CD14-positive monocyte (primary cell): ENCODE results near the gene RPS6KA4. TPM values are rescaled to one million over a fixed set of nuclear protein-coding genes. Genes with fewer than 3 reads are reported as not detected.

ENCODE experiments used
- DNase-seq, 3 donors: peaks; one replicate each; pipeline ENCODE4 v3.0.0-alpha.2; 2011 to 2022
- H2AFZ ChIP-seq: 2 replicates; pipeline ENCODE4 v1.6.0; 2012; ENCODE audit warnings: mild to moderate bottlenecking, low read depth, low read length, inconsistent platforms; ENCODE audit not compliant: insufficient read depth, poor library complexity, severe bottlenecking
- H3K27ac ChIP-seq, 2 donors: 1 replicate in 1 of 2; 2 replicates in 1 of 2; pipeline ENCODE4 v1.5.1; 2012 to 2013; ENCODE audit warnings: low read length in 2 of 2, control low read depth in 1 of 2, inconsistent platforms in 1 of 2, low read depth in 1 of 2, mild to moderate bottlenecking in 1 of 2
- H3K27me3 ChIP-seq, 2 donors: one replicate each; pipeline versions ENCODE4 v1.6.0 to v1.6.1; 2011 to 2013; ENCODE audit warnings: low read length in 2 of 2; ENCODE audit not compliant: control insufficient read depth in 2 of 2, insufficient read depth in 2 of 2
- H3K36me3 ChIP-seq, 2 donors: replicated peaks in 1 of 2; 1 replicate in 1 of 2; 2 replicates in 1 of 2; pipeline versions ENCODE4 v1.5.1 to v1.6.1; 2012 to 2013; ENCODE audit warnings: low read length in 2 of 2, control low read depth in 1 of 2, inconsistent platforms in 1 of 2, mild to moderate bottlenecking in 1 of 2; ENCODE audit not compliant: insufficient read depth in 2 of 2, control insufficient read depth in 1 of 2
- H3K4me1 ChIP-seq, 2 donors: 1 replicate in 1 of 2; 2 replicates in 1 of 2; pipeline versions ENCODE4 v1.5.1 to v1.6.1; 2012 to 2013; ENCODE audit warnings: low read length in 2 of 2, control low read depth in 1 of 2, inconsistent platforms in 1 of 2, mild to moderate bottlenecking in 1 of 2, moderate library complexity in 1 of 2; ENCODE audit not compliant: insufficient read depth in 2 of 2, control insufficient read depth in 1 of 2
- H3K4me2 ChIP-seq: replicated peaks from 2 replicates; pipeline ENCODE3; 2012; ENCODE audit warnings: low read length, moderate library complexity, mild to moderate bottlenecking; ENCODE audit not compliant: poor library complexity, severe bottlenecking; ENCODE audit errors: extremely low read depth
- H3K4me3 ChIP-seq, 3 experiments: fragments of 200-600 bp in 1 of 3; sonication (generic) in 1 of 3; replicated peaks in 1 of 3; 1 replicate in 2 of 3; 2 replicates in 1 of 3; pipeline ENCODE4 v1.5.1; 2011 to 2013; ENCODE audit warnings: low read length in 3 of 3, mild to moderate bottlenecking in 3 of 3, control low read depth in 2 of 3, low read depth in 2 of 3, inconsistent platforms in 1 of 3, moderate library complexity in 1 of 3
- H3K79me2 ChIP-seq: 2 replicates; pipeline ENCODE4 v1.6.0; 2012; ENCODE audit warnings: mild to moderate bottlenecking, control low read depth, inconsistent platforms, low read length, moderate library complexity; ENCODE audit not compliant: insufficient read depth
- H3K9ac ChIP-seq: 2 replicates; pipeline ENCODE4 v1.6.0; 2017; ENCODE audit warnings: low read length, mild to moderate bottlenecking; ENCODE audit not compliant: insufficient read depth, poor library complexity, severe bottlenecking
- H3K9me3 ChIP-seq, 2 donors: replicated peaks in 1 of 2; 1 replicate in 1 of 2; 2 replicates in 1 of 2; pipeline versions ENCODE4 v1.5.1 to v1.6.1; 2012 to 2013; ENCODE audit warnings: low read length in 2 of 2, control low read depth in 1 of 2; ENCODE audit not compliant: control insufficient read depth in 1 of 2, insufficient read depth in 1 of 2
- H4K20me1 ChIP-seq: 2 replicates; pipeline ENCODE4 v1.6.0; 2012; ENCODE audit warnings: mild to moderate bottlenecking, low read length, control low read depth, moderate library complexity; ENCODE audit not compliant: insufficient read depth
- H3K27ac Mint-ChIP-seq, 7 donors: one replicate each; pipeline ENCODE4 v1.8.0; 2020; ENCODE audit warnings: mild to moderate bottlenecking in 7 of 7, mixed read lengths in 7 of 7, moderate library complexity in 6 of 7, inconsistent platforms in 2 of 7
- H3K27me3 Mint-ChIP-seq, 3 donors: one replicate each; pipeline ENCODE4 v1.8.0; 2021 to 2022; ENCODE audit warnings: low read depth in 3 of 3, mild to moderate bottlenecking in 3 of 3, mixed read lengths in 3 of 3, moderate library complexity in 3 of 3, inconsistent platforms in 1 of 3
- H3K36me3 Mint-ChIP-seq, 2 donors: one replicate each; pipeline ENCODE4 v1.8.0; 2020; ENCODE audit warnings: mixed read lengths in 2 of 2, inconsistent platforms in 1 of 2, mild to moderate bottlenecking in 1 of 2
- H3K4me1 Mint-ChIP-seq: one replicate; pipeline ENCODE4 v1.8.0; 2020; ENCODE audit warnings: mild to moderate bottlenecking, mixed read lengths
- H3K4me3 Mint-ChIP-seq, 2 donors: one replicate each; pipeline ENCODE4 v1.8.0; 2020; ENCODE audit warnings: mild to moderate bottlenecking in 2 of 2, mixed read lengths in 2 of 2, moderate library complexity in 1 of 2
- H3K9me3 Mint-ChIP-seq, 7 donors: one replicate each; pipeline ENCODE4 v1.8.0; 2020 to 2022; ENCODE audit warnings: mixed read lengths in 7 of 7, mild to moderate bottlenecking in 6 of 7, moderate library complexity in 6 of 7, inconsistent platforms in 2 of 7
- WGBS: methylation state at CpG from one replicate; pipeline ENCODE4 v1.1.5; 2013; ENCODE audit warnings: missing lambda C conversion rate; ENCODE audit not compliant: insufficient coverage; 5-methylcytosine and 5-hydroxymethylcytosine counted together
- intact Hi-C, 2 donors: fragments of 100-400 bp; cut with micrococcal nuclease; formaldehyde crosslinking; loops; one replicate each; pipeline versions ENCODE4 v1.15.0 to v1.15.1; 2023
- polyA plus RNA-seq, 3 donors: library from polyadenylated mRNA; depleted of rRNA in 1 of 3; unstranded in 2 of 3; stranded (reverse) in 1 of 3; fragments of 300-500 nt in 2 of 3; fragments of >200 nt in 1 of 3; fragmentation: Illumina TruSeq in 2 of 3; gene quantifications; 1 replicate in 2 of 3; 2 replicates in 1 of 3; pipeline ENCODE4 v1.2.3, GENCODE V29; 2012 to 2021
- TF ChIP-seq, protein P1 (sequence below): fragments of 200-600 bp; IDR thresholded peaks from one replicate; pipeline ENCODE4 v1.8.0; 2022; ENCODE audit warnings: antibody characterized with exemption, mild to moderate bottlenecking

Gene RPS6KA4
- polyA plus RNA-seq, 3 donors, result 16.2 to 110 (median 24.5) TPM

DNA sequence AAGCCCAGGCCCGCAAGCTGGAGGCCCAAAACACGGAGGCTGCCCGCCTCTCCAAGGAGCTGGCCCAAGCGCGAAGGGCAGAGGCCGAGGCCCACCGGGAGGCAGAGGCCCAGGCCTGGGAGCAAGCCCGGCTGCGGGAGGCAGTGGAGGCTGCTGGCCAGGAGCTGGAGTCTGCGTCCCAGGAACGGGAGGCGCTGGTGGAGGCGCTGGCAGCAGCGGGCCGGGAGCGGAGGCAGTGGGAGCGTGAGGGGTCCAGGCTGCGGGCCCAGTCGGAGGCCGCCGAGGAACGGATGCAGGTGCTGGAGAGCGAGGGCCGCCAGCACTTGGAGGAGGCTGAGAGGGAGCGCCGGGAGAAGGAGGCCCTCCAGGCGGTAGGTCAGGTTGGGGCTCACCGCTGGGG is 14.2 kb upstream of the RPS6KA4 start:
- no peak overlapping the region for H2AFZ ChIP-seq
- H3K36me3 Mint-ChIP-seq, result peaks cover 39 to 72% of the 10 kb centered on the region in 2 donors
- peaks cover 27 to 43% of the 10 kb centered on the region in 2 donors for H3K4me1 ChIP-seq
- WGBS, result over 99% methylated on average over 27 of the region's 28 CpGs
- no peaks in the 10 kb centered on the region for H3K27me3 ChIP-seq
- no peaks in the 10 kb centered on the region for H3K9me3 ChIP-seq
- DNase-seq, result no peak
- H4K20me1 ChIP-seq, result peaks cover 87% of the 10 kb centered on the region
- no peak overlapping the region for H3K4me3 Mint-ChIP-seq
- no peak overlapping the region for H3K4me2 ChIP-seq
- peaks cover 54 to 61% of the 10 kb centered on the region in 2 donors for H3K36me3 ChIP-seq
- no peak overlapping the region for H3K27ac Mint-ChIP-seq
- H3K79me2 ChIP-seq, result peaks cover 43% of the 10 kb centered on the region
- intact Hi-C loops, result loop anchor here in 1 of 2 donors (5.0 kb wide), 1 partner anchor 37 kb away; the partner anchor contains the start of gene ESRRA
- H3K9me3 Mint-ChIP-seq, result peaks cover 0 to 1% (median 0%) of the 10 kb centered on the region in 7 donors
- peaks cover 42% of the 10 kb centered on the region for H3K4me1 Mint-ChIP-seq
- TF ChIP-seq, protein P1, sequence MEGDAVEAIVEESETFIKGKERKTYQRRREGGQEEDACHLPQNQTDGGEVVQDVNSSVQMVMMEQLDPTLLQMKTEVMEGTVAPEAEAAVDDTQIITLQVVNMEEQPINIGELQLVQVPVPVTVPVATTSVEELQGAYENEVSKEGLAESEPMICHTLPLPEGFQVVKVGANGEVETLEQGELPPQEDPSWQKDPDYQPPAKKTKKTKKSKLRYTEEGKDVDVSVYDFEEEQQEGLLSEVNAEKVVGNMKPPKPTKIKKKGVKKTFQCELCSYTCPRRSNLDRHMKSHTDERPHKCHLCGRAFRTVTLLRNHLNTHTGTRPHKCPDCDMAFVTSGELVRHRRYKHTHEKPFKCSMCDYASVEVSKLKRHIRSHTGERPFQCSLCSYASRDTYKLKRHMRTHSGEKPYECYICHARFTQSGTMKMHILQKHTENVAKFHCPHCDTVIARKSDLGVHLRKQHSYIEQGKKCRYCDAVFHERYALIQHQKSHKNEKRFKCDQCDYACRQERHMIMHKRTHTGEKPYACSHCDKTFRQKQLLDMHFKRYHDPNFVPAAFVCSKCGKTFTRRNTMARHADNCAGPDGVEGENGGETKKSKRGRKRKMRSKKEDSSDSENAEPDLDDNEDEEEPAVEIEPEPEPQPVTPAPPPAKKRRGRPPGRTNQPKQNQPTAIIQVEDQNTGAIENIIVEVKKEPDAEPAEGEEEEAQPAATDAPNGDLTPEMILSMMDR, result no peak
- no peak overlapping the region for H3K9ac ChIP-seq
- no peak overlapping the region for H3K4me3 ChIP-seq
- no peak overlapping the region for H3K27ac ChIP-seq
- no peaks in the 10 kb centered on the region for H3K27me3 Mint-ChIP-seq

GRCh38 chr11:64347193-64347867 is 11.6 kb upstream of the RPS6KA4 start:
- WGBS, result 64% methylated on average over 8 of the region's 12 CpGs
- no peak overlapping the region for H3K4me3 ChIP-seq
- H4K20me1 ChIP-seq, result peaks cover 85% of the 10 kb centered on the region
- H3K4me2 ChIP-seq, result no peak overlapping the region
- H3K79me2 ChIP-seq, result peaks cover 21% of the 10 kb centered on the region
- no peak overlapping the region for H3K27ac ChIP-seq
- no peaks in the 10 kb centered on the region for H3K9me3 ChIP-seq
- Mint-ChIP-seq H3K36me3 (peaks cover 44 to 85% of the 10 kb centered on the region in 2 donors), H3K27ac (peak overlapping the region in 3 of 7 donors; percentile 23 to 32 (median 27)), H3K9me3 (peaks cover 0 to 1% (median 0%) of the 10 kb centered on the region in 7 donors), H3K27me3 (no peaks in the 10 kb centered on the region), H3K4me3 (no peak overlapping the region), H3K4me1 (peaks cover 22% of the 10 kb centered on the region)
- no peak overlapping the region for H3K9ac ChIP-seq
- TF ChIP-seq, protein P1, result no peak
- no peak overlapping the region for H2AFZ ChIP-seq
- no peaks in the 10 kb centered on the region for H3K27me3 ChIP-seq
- intact Hi-C loops, result no loop called here
- peaks cover 3 to 17% of the 10 kb centered on the region in 2 donors for H3K4me1 ChIP-seq
- peak in 2 of 3 donors; percentile 47 to 66 for DNase-seq
- H3K36me3 ChIP-seq, result peaks cover 72 to 83% of the 10 kb centered on the region in 2 donors
